DMS153 treated with DMSO at 0.1 percent for 48 hours (cell line): ENCODE data around the gene DOCK11.

Experiments
- DNase-seq: peaks from one replicate; lab custom pipeline; 2025; ENCODE audit not compliant: unreplicated experiment; lab: John Stamatoyannopoulos, UW

DOCK11 gene

GRCh38 chrX:118626346-118626745, 130.7 kb downstream of the DOCK11 start:
- no peak for DNase-seq

DNA sequence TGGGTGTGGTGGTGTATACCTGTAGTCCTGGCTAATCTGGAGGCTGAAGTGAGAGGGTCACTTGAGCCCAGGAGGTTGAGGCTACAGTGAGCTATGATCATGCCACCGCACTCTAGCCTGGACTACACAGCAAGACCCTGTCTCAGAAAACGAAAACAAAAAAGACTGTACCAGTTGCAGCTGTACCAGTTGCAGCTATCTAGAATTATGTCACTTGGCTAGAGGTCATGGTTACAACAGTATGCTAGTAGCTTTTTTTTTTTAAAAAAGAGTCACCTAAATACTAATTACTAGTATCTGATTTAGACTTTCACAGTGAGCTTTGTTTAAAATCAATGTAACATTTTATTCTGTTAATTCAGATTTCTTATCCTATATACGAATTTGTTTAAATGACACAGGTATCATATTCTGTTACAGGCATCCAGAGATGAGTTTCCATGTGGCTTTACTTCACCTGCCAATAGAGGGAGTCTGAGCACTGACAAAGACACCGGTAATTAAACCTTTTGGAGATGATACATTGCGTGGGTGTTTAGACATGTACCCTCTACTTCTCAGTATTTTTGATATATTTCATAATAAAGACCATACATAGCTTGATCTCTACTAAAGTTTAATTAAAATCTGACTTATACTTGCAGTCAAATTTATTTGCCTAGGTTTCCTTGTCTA, 131.6 kb downstream of the DOCK11 start:
- peak; percentile 10 for DNase-seq

DNA sequence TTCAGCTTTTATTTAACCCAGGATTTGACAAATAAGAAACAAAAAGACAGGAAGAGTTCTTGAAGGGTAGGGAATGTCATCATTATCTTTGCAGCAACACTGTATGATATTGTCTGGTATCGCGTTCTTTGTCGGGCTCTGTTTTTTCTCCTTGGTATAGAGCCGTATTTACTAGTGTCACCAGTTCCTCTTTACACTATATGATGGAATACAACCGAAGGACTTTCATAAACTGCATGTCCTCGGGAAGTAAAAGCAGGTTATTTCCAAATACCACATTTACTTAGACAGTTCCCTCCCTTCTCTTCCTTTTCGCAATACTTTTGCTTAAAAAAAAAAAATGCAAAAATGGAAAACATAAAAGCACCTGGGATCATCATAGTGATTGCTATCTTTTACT, 135.2 kb downstream of the DOCK11 start:
- DNase-seq, result no peak

- no peak for DNase-seq
These were observed 136.0 kb downstream of the DOCK11 start for GRCh38 chrX:118631586-118631985.

DNA sequence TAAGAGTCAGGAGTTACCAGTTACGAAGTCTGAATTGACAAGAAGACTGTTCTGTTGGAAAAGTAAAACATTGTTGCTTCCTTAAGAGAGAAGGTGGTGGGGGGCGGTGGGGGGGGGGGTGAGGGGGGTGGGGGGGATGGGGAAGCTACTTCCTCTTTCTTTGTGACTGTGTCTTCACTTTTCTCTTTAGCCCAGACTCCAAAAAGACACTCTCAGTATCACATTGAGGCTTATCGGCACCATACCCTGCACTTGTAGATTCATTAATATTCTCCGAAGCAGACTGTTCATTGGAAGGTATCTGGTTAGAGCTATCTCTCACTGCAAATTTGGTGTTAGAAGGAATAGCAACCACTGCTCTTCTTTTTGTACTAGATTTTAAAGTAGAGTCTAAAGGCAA, 137.2 kb downstream of the DOCK11 start:
- DNase-seq, result no peak

DNA sequence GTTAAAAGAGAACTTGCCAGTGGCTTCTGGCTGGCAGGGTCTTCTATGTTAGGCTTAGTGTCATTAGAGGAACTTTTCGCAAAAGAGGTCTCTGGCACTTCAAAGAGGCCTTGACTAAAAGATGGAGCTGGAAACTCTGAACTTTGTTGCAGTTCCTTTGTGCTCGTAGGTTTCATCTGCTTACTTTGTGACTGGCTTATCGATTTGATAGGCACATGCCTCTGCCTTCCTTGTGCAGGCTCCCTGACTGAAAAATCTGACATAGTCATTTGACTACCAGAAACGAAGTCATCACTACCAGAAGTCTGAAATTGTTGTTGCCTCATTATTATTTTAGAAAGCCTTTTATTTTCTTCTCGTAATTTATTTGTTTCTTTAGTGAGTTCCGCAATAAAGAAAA, 137.9 kb downstream of the DOCK11 start:
- DNase-seq, result no peak

GRCh38 chrX:118634336-118634735, 138.7 kb downstream of the DOCK11 start:
- DNase-seq, result no peak

GRCh38 chrX:118637997-118638396, 142.4 kb downstream of the DOCK11 start:
- DNase-seq, result no peak

DNA sequence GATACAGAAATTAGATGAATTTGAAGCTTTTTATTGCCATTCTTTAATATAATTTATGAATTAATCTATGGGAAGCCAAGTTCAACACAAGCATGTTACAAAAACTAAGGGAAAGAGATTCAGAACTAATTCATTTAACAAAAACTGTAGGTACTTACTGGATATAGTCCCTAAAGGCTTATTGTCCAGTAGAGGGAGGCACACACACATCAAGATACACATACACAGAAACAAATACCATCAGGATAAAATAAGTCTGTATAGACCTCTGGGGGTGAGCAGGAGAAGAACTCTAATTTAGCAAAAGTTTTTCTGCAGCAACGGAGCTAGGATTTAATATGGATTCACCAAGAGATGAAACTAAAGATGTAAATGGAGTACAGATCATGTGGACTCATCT, 148.8 kb downstream of the DOCK11 start:
- no peak for DNase-seq

DNA sequence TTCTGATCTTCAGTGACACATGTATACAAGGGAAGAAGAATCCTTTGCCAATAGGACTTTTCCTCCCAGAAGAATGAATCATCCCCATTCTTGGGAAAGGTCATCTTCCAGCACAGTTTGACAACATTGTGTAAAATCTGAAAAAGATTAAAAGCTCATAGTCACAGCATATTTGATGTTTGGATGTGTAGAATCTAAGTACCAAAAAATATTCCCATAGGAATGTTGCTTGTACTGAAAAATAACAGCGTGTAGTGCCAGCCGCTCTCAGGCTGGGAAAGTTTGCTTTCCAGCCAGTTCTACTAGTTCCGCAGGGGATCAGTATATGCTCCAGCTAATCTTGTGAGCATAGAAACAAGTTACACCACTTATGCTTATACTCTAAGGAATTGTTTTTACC, 157.1 kb downstream of the DOCK11 start:
- no peak for DNase-seq

DNA sequence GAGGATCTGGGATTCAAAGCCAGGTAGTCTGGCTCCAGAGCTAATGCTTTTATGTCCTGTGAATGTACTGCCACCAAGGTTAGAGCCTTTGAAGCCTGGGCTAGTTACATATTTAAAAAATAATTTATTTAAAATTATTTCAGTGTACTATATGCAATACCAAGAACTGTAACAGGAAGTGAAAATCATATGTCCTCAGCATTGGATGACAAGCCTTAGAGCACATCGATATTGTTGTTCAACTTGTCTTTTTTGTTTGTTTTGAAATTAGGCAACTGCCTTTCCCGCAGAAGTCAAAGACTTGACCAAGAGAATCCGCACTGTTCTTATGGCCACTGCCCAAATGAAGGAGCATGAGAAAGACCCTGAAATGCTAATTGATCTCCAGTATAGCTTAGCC, 158.7 kb downstream of the DOCK11 start:
- DNase-seq, result no peak

DNA sequence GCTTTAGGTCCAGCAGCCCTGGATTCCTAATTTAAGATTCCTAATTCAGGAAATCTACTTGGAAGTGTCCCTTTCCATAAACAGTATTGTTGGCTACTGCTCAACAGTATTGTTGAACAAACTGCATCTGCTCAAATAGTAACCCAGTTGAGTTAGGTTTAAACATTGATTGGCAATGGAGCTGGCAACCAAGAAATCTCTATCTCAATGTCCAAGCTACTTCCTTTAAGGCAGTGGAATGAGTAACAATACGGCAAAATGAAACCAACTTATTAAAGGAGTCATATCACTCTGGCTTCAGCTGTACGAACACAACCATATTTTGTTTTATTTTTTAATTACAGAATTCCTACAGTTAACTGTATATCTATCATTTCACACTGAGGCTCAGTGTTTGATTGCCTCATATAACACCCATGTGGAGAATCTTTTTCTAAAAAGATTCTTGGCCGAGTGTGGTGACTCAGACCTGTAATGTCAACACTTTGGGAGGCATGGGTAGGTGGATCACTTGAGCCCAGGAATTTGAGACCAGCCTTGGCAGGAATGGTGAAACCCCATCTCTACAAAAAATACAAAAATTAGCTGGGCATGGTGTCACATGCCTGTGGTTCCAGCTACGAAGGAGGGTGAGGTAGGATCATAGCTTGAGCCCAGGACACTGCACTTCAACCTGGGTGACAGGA, 160.1 kb downstream of the DOCK11 start:
- DNase-seq, result no peak

DNA sequence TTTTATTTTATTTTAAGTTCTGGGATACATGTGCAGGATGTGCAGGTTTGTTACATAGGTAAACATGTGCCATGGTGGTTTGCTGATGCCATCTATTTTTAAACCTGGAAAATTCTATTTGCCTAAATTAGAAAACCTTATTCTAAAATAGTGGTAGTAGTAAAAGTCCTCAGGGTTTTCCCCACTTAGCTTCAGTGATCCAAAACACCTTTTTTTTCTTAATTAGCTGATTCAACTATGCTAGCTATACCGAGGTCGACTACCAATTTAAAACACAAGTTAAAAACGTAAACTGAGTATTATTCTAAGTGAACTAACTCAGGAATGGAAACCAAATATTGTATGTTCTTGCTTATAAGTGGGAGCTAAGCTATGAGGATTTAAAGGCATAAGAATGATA, 161.8 kb downstream of the DOCK11 start:
- no peak for DNase-seq

DNA sequence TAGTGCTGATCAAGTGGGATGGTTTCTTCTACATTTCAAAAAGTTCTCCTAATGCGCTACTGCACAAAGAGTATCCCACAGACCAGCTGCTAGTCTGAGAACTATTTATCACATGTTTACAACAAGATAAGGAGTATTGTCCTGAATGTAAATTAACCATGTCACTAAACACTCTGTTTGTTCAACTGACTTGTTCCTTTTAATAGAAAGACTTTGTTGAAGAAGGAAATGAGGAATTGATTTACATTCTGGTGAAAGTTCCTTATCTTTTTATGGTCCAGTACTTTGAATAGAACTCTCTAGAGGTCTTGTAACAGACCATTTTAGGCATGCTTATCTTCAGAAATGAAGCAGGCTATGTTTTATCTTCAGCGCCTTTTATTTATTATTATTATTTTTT, 164.5 kb downstream of the DOCK11 start:
- DNase-seq, result no peak

- no peak for DNase-seq
These were observed 169.6 kb downstream of the DOCK11 start for GRCh38 chrX:118665204-118665603.

DNA sequence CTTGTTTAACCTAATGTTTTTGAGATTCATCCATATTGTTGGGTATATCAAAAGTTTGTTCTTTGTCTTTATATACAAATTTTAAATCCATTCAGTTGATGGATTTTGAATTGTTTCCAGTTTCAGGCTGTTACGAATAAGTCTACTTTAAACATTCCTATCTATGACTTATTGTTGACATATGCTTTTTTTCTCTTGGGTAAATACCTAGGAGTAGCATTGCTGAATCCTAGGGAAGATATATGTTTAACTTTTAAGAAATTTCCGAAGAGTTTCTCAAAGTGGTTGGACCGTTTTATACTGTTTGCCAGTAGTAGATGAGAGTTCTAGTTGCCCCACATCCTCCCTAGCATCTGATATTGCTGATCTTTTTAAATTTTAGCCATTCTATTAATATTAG, 170.9 kb downstream of the DOCK11 start:
- DNase-seq, result no peak

DNA sequence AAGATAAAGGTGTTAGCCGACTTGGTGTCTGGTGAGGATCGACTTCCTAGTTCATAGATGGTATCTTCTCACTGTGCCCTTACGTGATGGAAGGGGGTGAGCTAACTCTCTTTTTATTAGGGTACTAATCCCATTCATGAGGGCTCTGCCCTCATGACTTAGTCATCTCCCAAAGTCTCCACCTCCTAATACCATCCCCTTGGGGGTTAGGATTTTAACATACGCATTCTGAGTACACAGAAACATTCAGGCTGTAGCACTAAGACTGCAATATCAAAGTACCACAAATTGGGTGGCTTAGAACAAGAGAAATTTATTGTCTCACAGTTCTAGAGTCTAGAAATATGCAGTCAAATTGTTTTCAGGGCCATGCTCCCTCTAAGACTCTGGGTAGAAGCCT, 173.8 kb downstream of the DOCK11 start:
- no peak for DNase-seq

DNA sequence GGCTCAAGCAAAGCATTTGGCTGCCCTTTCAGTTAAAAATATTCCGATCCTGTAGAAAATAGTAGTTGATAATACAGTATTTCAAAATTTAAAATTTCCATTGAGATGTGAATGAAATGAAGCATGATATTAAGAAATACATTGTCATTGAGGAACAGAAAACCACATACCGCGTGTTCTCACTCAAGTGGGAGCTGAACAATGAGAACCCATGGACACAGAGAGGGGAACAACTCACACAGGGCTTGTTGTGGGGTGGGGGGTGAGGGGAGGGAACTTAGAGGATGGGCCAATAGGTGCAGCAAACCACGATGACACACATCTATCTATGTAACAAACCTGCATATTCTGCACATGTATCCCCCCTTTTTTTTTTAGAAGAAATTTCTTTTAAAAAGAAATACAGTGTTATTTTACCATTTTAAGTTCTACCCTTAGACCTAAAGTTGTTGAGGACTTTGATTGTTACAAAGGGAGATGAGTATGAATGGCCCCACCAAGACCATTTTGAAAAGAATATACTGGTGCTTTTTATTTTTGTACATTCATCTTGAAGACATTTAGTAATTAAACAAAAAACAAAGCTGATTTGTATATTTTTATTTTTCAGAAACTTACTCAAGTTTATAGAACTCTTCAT, 179.8 kb downstream of the DOCK11 start:
- no peak for DNase-seq

GRCh38 chrX:118675966-118676349, 180.3 kb downstream of the DOCK11 start:
- no peak for DNase-seq

DNA sequence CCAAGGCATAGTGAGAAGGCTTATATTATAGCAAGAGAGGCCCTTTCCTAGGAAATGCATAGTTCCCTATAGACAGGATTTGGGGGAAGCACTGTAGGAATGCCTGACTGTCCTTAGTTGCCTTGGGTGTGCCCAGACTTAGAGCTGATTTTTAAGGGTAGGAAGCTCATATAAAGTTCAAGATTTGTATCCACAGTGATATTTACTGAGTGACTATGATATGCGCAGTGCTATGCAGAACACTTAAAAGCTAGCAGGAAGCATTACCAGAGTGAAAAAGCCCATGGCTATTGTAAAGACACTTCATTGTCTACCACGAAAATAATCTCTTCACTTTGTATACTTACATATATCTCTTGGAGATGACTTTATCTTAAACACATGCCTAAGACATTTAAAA, 181.7 kb downstream of the DOCK11 start:
- DNase-seq, result no peak

- no peak for DNase-seq
These were observed 183.7 kb downstream of the DOCK11 start for GRCh38 chrX:118679290-118679689.

GRCh38 chrX:118682258-118683014, 186.8 kb downstream of the DOCK11 start:
- DNase-seq, result peak; percentile 0
